Stimulated activated naive CD8-positive, alpha-beta T cell treated with anti-CD3 and anti-CD28 coated beads, Interleukin-15, Interleukin-2, amounts not matched to agents 100 U/mL and 50 U/mL, for 24 hours (primary cell): ENCODE data around the gene LIPE.
"Not testable (repeated sequence)": the region's sequence is repeated elsewhere in the genome, so short reads cannot be mapped to it uniquely, and the experiment has no call there.

ENCODE experiments used
- ATAC-seq: fragments of 150-1000 bp; cut with Tn5 transposase; one replicate; pipeline ENCODE4 v1.10.0; 2021
- DNase-seq: peaks from one replicate; pipeline ENCODE4 v3.0.0; 2021

The LIPE gene, protein sequence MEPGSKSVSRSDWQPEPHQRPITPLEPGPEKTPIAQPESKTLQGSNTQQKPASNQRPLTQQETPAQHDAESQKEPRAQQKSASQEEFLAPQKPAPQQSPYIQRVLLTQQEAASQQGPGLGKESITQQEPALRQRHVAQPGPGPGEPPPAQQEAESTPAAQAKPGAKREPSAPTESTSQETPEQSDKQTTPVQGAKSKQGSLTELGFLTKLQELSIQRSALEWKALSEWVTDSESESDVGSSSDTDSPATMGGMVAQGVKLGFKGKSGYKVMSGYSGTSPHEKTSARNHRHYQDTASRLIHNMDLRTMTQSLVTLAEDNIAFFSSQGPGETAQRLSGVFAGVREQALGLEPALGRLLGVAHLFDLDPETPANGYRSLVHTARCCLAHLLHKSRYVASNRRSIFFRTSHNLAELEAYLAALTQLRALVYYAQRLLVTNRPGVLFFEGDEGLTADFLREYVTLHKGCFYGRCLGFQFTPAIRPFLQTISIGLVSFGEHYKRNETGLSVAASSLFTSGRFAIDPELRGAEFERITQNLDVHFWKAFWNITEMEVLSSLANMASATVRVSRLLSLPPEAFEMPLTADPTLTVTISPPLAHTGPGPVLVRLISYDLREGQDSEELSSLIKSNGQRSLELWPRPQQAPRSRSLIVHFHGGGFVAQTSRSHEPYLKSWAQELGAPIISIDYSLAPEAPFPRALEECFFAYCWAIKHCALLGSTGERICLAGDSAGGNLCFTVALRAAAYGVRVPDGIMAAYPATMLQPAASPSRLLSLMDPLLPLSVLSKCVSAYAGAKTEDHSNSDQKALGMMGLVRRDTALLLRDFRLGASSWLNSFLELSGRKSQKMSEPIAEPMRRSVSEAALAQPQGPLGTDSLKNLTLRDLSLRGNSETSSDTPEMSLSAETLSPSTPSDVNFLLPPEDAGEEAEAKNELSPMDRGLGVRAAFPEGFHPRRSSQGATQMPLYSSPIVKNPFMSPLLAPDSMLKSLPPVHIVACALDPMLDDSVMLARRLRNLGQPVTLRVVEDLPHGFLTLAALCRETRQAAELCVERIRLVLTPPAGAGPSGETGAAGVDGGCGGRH

DNA sequence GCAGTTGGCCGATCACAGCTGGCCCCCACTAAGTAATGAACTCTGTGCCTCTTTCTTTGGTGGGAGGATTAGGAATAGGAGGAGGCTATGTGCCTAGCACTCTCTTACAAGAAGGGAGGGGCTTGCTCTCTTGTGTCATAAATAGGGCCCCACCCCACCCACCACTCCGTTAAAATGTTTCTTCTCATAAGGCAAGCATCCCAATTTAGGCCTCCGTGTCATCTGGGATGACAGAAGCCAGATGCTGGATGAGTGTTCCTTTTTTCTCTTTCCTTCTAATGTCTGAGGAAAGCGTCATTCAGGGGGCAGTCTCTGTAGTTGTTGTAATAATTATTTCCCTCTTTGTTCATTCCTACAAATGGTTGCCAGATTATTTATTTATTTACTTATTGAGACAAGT, at the start of gene LIPE:
TSS of gene LIPE (minus strand) at position 76 of the 400 bp plus-strand sequence. CDS start 239 bp downstream, outside the sequence.
- ATAC-seq (no peak), DNase-seq (no peak)

DNA sequence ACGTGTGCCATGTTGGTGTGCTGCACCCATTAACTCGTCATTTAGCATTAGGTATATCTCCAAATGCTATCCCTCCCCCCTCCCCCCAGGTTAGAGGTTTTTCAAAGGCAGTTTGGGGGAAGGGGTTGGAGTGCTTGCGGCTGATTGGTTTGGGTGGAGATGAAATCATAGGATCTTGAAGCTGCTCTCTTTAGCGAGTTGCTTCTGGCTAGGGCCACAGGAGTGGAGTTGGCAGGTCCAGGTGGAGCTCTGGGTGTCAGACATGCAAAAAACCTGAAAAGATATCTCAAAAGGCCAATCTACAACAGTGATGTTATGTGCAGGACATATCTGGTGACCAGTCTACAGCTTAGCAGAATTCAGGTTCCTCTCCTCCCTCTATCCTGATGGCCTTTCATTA, 48.2 kb upstream of the LIPE start:
- DNase-seq (no peak), ATAC-seq (no peak)

DNA sequence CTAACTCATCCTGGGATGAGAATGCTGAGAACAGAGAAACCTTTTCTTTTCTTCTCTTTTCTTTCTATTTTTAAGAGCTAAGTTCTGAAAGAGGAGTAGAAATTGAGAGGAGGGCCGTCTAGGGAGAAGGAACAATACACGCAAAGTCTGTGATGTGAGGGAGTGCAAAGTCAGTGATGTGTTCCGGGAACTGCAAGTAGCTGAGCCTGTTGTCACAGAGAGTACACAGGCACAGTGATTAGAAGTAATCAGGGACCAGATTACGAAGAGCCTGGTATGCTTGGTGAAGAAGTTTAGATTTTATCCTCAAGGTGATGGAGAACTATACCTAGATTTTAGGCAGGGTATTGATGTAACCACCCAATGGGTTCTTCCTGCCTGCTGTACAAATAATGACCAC, 47.6 kb upstream of the LIPE start:
- ATAC-seq, result no peak

DNA sequence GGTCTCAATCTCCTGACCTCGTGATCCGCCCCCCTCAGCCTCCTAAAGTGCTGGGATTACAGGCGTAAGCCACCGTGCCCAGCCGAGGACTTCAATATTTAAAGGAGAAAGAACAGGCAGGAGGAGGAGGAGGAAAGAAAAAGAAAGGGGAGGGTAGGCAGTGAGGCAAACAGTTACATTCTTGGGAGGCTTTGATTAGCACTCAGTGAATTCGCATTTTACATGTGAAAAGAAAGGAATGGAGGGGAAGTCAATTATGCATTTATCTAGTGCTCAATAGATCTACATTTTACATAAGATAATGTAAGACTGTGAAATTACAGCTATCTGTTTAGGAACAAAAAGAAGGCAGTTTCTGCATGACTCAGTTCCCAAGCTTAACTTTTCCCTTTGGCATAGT, 46.5 kb upstream of the LIPE start:
- DNase-seq (no peak), ATAC-seq (no peak)

More for the DNA sequence above, 47.6 kb upstream of the LIPE start:
- no peak for DNase-seq

DNA sequence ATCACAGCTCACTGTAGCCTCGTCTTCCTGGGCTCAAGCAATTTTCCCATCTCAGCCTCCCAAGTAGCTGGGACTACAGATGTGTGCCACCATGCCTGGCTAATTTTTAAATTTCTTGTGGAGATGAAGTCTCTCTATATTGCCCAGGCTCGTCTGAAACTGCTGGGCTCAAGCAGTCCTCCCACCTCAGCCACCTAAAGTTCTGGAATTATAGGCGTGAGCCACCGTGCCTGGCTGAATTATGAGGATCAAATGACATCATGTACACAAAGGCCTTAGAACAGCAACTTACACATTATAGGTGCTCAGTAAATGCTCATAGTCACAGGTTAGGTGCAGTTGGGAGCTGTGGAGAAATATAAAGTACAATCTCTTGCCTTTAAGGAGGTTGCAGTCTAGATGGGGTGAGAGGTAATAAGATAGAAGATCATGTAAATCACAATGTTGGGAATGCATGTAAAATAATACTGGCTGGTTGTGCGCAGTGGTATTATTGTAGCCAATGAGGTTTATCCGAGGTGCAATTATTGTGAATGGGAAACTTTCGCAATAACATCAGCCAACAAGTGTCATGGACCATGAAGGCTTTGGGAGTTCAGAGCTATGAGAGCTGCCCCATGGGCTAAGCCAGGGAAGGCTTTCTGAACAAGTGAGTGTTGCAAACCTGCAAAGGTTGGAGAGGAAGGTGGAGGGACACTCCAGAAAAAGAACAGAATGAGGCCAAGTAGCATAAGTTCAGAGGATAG, 45.4 kb upstream of the LIPE start:
- ATAC-seq (no peak), DNase-seq (no peak)

DNA sequence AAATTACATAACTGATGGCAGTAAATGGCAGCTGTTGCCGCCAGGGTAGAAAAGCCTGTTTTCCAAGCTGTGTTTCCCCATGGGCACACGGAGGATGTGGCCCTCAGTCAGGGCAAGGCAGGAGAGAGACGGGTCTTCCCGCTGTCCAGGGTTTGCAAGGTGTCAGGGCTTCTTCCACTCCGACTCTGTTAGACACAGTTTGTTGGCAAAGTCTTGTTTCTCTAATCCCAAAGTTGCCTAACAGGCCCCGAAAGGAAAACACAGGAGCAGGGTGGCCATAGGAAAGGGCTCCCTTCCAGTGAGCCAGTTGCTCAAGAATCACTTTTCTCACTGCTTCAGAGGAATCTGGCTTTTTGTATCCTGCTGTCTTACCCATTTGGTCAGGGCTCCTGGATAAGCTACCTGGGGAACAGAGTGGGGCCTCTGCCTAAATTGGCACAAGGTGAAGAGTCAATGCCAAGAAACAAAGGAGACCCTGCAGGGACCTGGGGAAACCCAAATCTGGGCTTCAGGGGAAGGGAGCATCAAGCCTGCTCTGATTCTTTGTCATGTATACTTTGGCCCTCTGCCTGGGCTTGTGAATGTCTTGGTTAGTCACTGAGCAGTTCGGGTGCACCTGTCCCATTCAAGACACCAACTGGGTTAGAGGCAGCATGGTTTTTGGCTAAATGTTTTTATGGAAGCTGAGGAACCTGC, 44.5 kb upstream of the LIPE start:
- DNase-seq (no peak), ATAC-seq (no peak)

DNA sequence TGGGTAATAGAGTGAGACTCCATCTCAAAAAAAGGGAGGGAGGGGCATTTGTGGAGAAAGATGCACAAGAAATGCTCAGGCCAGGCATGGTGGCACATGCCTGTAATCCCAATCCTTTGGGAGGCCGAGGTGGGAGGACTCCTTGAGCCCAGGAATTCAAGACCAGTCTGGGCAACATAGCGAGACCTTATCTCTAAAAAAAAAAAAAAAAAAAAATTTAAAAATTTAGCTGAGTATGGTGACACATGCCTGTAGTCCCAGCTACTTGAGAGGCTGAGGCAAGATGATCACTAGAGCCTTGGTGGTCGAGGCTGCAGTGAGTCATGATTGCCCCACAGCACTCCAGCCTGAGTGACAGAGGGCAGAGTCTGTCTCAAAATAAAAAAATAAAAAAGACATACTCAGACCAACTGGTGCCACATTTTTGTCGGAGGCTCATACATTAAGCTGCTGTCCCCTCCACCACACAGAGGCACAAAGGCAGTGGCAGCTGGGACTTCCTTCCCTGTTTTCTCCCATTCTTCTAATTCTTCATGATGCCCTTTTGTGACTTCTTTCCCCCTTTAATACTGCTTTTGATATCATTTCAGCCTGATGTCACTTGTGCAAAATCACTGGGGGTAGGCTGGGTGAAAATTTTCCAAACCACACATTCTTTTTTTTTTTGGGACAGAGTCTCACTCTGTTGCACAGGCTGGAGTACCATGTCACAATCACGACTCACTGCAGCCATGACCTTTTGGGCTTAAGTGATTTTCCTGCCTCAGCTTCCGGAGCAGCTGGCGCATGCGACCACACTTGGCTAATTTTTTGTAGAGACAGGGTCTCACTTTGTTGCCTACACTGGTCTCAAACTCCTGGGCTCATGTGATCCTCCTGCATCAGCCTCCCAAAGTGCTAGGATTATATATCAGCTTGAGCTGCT, 42.4 kb upstream of the LIPE start:
- DNase-seq (peak; percentile 43), ATAC-seq (peak; percentile 93)

DNA sequence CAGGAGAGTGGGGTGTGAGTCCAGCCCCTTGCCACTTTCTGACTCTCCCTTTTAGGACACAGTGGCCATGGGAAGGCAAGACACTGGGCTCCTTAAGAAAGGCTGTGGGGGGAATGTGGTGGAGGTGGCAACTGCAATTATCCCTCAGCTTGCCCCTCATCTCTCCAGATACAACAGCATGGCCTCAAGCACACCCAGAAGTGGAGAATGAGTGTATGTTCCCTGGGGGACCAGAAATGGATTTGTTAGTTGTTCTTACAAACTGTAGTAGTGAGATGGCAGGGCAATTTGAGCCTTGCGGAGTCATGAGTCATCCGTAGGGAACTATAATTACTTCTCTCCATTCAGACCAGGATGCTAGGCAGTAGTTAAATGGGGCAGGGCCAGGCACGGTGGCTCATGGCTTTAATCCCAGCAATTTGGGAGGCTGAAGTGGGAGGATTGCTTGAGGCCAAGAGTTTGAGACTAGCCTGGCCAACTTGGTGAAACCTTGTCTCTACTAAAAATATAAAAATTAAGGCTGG, 41.1 kb upstream of the LIPE start:
- ATAC-seq (no peak), DNase-seq (no peak)

DNA sequence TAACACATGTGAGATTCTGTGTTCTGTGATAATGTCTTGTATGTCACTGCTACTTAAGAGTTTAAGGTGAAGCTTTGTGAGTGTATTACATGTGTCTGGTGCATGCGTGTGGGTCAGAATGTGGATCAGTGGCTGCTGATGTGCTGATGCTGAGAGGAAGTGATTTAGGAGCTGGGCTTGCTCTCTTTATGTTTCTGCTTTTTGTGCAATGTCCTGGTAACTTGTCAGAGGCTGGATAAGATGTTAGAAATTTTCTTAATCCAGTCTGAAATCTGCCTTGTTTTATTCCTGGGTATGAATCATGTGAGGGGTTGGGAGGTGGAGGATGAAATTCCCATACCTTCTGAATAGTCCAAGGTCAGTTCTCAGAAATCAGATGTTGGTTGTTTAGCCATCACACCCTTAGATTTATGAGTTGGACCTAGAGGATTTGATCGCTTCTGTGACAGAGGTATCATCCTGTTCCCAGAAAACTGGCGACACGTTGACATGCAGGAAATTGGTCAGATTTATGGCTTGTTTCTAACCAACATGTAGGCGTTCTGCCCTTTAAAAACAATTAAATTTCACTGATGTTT, 40.1 kb upstream of the LIPE start:
- ATAC-seq (no peak), DNase-seq (no peak)

DNA sequence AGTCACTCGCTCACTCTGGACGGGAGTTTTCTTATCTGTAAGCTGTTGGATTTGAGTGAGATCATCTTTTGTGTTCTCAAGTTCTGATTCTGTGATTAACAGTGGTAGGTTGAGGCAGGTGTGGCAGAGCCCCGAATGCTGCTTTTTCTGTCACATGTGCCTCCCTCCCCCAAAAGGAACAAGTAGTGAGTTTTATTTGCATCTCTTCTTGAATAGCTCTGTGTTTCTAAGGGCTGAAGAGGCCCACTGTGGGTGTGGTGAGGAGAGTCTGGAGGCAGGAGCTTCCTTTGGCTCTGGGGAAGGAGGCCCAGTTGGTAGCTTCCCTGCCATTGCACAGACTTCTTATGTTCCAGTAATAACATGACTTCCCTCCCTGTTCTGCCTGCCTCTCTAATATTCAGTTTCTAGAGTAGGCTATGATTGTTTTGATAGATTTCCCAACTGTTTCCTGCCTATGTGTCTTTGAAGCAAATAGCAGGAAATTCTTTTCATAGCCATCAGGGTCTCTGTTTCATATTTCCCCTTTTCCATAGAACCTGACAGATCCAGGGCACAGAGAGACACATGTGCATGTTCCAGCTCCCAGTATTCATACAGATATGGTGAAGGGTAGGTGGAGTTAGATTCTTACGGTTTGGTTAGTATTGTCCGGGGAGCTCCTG, 39.5 kb upstream of the LIPE start:
- DNase-seq (no peak), ATAC-seq (no peak)

DNA sequence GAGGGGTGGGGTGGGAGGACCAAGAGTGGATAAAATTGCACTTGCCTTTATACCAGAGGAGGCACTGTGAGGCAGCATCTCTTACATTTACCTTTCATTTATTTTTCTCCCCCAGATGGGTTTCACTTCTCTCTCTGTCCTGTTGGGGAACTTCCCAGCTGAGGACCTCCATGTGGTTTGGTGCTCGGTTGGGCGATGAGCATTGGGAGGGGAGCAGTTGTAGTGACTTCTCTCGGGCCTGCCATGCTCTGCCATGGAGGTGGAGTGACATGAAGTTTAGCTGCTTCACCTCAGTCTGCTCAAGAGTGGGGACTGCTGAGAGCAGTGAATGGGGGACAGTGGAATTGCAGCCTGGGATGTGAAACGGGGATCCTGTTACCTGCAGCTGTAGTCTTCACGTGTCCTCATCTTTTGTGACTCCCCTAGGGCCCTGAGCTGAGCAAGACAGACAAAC, 38.7 kb upstream of the LIPE start:
- peak; percentile 35 for ATAC-seq
- peak; percentile 13 for DNase-seq

DNA sequence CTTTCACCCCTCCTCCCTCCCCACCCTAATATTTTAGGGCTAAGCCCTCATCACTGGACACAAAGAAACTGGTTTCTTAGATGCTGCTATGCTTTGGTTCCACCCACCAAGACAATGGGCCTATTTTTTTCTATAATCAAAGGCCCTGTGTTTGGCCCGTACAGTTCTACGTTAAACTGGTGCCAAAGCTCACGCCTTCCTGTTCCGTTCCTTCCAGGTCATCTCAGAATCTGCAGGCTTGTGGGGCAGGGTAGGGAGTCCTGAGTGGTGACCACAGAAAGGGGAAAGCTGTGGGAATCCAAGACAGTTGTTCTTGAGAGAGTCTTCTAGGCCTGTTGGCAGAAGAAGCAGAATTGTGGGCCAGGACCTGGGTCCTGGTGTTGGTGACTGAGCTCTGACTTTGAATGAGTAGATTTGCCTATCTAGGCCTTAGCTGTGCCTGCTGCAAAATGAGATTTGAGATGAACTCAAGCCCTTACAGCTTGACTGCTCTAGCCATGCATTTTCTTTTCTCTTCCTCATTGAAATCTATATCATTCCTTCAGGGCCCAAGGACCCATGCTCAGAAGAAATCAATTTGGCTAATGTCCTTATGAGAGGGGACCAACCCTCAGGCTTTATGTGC, 34.6 kb upstream of the LIPE start:
- ATAC-seq, result no peak
- no peak for DNase-seq

DNA sequence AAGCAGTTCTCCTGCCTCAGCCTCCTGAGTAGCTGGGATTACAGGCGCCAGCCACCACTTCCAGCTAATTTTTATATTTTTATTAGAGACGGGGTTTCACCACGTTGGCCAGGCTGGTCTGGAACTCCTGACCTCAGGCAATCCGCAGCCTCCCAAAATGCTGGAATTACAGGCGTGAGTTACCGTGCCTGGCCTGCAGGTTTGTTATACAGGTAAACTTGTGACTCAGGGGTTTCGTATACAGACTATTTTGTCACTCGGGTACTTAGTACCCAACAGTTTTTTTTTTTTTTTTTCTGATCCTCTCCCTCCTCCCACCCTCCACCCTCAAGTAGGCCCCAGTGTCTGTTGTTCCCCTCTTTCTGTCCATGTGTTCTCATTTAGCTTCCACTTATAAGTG, 34.0 kb upstream of the LIPE start:
- not testable (repeated sequence) for DNase-seq, ATAC-seq

DNA sequence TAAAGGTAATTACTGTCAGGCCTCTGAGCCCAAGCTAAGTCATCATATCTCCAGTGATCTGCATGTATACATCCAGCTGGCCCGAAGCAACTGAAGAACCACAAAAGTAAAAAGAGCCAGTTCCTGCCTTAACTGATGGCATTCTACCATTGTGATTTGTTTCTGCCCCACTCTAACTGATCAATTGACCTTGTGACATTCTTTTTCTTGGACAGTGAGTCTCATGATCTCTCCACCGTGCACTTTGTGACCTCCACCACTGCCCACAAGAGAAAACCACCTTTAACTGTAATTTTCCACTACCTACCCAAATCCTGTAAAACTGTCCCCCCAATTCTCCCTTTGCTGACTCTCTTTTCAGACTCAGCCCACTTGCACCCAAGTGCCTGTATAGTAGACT, 32.7 kb upstream of the LIPE start:
- ATAC-seq, result no peak
- DNase-seq, result no peak

DNA sequence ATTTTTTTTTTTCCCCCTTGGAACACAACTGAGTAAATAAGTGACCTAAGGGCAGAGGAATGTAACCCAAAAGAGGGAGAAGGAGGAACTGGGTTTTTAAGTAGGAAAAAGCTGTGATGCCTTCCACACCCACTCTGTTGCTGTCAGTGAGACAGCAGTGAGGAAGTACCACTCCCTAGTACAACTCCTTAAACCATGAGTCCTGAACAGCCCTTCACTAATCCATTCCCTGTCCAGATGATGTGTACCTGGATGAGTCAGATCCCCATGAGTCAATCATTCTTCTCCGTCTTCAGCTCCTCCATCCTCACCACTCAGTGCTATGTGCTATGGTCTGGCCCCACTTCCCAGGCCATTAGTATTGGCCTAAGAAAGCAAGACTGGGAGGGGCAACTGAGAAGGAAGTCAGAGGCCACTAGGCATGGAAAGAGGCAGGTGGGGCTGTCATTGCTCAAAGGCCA, 28.5 kb upstream of the LIPE start:
- ATAC-seq, result peak; percentile 32
- DNase-seq, result no peak

DNA sequence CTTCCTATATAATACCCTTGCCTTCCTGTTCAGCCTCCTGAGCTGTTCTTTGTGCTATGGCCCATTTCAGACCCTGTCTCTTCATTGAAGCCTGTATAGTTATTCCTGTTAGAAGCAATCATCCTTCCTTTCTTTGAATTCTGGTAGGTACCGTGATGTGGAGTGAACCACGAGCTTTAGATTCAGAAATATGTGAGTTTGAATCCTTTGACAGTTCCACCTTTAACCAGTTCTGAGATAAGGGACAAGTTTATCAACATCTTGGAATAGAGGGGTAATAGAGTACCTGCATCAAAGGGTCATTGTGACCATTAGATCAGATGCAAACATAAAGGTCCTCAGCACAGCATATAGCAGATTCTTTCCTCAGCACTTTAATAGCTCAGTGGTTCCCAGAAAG, 27.9 kb upstream of the LIPE start:
- no peak for DNase-seq
- ATAC-seq, result no peak

DNA sequence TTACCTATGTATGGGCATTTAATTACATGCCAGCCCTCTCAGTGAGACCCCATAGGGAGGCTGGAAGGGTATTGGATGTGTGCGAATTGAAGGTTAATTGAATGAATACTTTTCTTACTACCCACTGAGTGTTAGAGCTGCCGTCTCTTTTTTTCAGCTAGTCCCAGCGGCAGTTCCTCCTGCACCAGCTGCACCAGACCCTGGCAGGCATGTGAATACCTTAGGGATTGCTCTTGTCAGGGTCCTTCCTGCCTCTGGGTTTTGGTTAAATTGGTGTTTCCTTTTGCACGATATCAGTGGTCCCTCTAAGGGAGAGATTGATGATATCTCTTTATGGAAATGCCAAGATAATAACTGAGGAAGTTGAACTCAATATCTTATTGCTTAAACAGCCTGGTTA, 25.4 kb upstream of the LIPE start:
- no peak for DNase-seq
- no peak for ATAC-seq

DNA sequence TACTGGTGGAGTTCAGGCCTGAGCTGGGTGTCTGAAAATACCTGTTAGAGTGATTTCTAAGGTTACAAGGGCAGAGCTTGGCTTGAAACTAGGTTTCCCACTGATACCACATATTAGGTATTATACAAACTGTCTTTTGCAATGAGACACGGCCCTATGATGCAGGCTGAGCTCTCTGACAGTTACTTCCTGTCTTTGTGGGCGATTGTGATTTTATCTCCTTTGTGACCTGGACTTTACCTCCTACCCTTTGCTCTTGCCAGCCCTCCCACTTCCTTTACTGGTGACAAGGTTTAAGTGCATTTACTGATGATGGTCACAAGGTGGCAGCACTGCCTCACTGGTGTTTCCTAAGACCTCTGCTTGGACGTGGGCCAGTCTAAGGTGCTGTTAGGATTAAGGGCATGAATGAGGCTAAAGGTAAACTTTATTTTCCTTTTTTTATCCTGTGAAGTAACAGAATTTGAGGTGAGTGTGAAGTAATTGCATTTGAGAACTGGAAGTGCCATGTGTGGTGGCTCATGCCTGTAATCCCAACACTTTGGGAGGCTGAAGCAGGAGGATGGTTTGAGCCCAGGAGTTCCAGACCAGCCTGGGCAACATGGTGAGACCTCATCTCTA, 23.2 kb upstream of the LIPE start:
- DNase-seq (peak; percentile 72), ATAC-seq (peak; percentile 99)
